OCI-LY1 (cell line): Measurements from ENCODE around the gene MT4.

Source experiments
- EZH2 ChIP-seq: fragments of 200-600 bp; sonication (generic), shearing (Covaris generic); IDR thresholded peaks from 2 replicates; pipeline ENCODE4 v1.8.0; 2017; ENCODE audit warnings: borderline replicate concordance, mixed run types, mild to moderate bottlenecking, antibody characterized with exemption, low read length, moderate library complexity, mixed read lengths
- TF ChIP-seq, protein P1 (sequence below): fragments of 200-600 bp; sonication (generic), shearing (Covaris generic); IDR thresholded peaks from 2 replicates; pipeline ENCODE4 v1.5.1; 2017; ENCODE audit warnings: mild to moderate bottlenecking, antibody characterized with exemption, low read length, moderate library complexity, mixed read lengths

DNA sequence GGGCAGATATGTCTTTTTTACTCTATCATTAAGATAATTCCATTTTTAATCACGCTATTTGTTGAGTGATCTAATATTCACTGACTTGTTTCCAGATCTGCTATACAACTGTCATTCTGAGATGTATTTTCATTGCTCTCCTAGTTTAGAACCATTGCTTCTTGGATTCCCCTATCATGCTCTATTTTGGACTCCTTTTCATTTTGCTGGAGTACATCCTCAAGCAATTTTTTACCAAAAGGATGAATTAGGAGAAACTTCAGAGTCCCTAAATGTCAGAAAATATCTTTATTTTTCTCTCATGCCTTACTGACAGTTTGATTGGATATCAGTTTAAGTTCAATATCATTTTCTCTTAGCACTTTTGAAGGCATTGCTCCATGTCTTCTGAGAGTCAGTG lies 9.8 kb downstream of the MT4 start:
- TF ChIP-seq, protein P1, sequence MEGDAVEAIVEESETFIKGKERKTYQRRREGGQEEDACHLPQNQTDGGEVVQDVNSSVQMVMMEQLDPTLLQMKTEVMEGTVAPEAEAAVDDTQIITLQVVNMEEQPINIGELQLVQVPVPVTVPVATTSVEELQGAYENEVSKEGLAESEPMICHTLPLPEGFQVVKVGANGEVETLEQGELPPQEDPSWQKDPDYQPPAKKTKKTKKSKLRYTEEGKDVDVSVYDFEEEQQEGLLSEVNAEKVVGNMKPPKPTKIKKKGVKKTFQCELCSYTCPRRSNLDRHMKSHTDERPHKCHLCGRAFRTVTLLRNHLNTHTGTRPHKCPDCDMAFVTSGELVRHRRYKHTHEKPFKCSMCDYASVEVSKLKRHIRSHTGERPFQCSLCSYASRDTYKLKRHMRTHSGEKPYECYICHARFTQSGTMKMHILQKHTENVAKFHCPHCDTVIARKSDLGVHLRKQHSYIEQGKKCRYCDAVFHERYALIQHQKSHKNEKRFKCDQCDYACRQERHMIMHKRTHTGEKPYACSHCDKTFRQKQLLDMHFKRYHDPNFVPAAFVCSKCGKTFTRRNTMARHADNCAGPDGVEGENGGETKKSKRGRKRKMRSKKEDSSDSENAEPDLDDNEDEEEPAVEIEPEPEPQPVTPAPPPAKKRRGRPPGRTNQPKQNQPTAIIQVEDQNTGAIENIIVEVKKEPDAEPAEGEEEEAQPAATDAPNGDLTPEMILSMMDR = no peak
- no peak for TF ChIP-seq EZH2
